HFFc6 (cell line): ENCODE measurements around the gene ARFGAP3. TPM values are rescaled to one million over a fixed set of nuclear protein-coding genes. Genes with fewer than 3 reads are reported as not detected.

Source experiments
- DNase-seq: peaks from one replicate; pipeline ENCODE4 v3.0.0-alpha.2; 2018
- H3K27ac Mint-ChIP-seq: 2 replicates; pipeline ENCODE4 v1.8.0; 2020; ENCODE audit warnings: mild to moderate bottlenecking, mixed read lengths
- H3K27me3 Mint-ChIP-seq: 2 replicates; pipeline ENCODE4 v1.8.0; 2021; ENCODE audit warnings: mild to moderate bottlenecking, moderate library complexity, mixed read lengths; ENCODE audit not compliant: insufficient read depth
- H3K36me3 Mint-ChIP-seq: 2 replicates; pipeline ENCODE4 v1.8.0; 2021; ENCODE audit warnings: low read depth, mixed read lengths
- H3K4me1 Mint-ChIP-seq: 2 replicates; pipeline ENCODE4 v1.8.0; 2020; ENCODE audit warnings: low read depth, mixed read lengths
- H3K4me3 Mint-ChIP-seq: 2 replicates; pipeline ENCODE4 v1.8.0; 2020; ENCODE audit warnings: mild to moderate bottlenecking, moderate library complexity, mixed read lengths
- H3K9me3 Mint-ChIP-seq: 2 replicates; pipeline ENCODE4 v1.8.0; 2020; ENCODE audit warnings: mild to moderate bottlenecking, mixed read lengths
- total RNA-seq, 6 experiments: library from RNA; stranded (reverse); fragmentation: NEBNext Ultra II Directional; extraction: Animal tissue kit (Norgen Biotek cat#: 25700); gene quantifications; 2 replicates in 1 of 6; 3 replicates in 5 of 6; pipeline ENCODE4 v1.2.3, GENCODE V29; 2021
- TF ChIP-seq, protein P1 (sequence below): fragments of 200-600 bp; sonication (generic); IDR thresholded peaks from 2 replicates; pipeline ENCODE4 v1.5.0; 2021; ENCODE audit warnings: antibody characterized with exemption, mild to moderate bottlenecking

ARFGAP3 gene
- total RNA-seq, 6 experiments from 2014 or later = 62.6 to 77.7 (median 66.8) TPM

DNA sequence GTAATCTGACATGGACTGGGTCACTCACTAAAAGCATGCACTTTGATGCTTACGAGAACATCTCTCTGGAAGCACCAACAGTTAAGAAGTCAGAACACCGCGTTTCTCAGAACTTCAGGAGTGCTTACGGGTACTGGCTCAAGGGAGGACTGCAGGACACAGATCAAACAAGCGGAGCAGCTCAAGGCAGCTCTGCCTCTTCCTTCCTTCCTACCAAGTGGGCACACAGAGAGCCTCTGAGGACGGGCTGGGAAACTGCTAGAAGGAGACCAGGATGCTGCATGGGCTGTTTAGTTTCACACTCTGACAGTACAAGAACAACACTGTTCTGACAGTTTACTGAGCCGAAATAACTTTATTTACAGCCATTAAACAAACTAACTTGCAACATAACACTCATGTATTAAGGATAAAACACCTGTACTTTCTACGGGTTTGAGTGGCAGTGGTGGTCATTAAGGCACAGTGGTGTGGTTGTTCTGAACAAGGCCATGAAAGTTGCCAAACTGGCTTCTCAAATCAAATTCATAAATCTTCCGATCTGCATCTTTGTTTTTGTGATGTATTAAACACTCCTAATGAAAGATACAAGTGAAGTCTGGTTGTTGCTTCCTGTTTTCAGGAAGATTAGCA lies 37.5 kb downstream of the ARFGAP3 start:
- H3K36me3 Mint-ChIP-seq = peaks cover 30% of the 10 kb centered on the region
- no peak for DNase-seq
- peaks cover 43% of the 10 kb centered on the region for H3K4me1 Mint-ChIP-seq
- peaks cover 2% of the 10 kb centered on the region; the same call in 1 of the 2 replicates for H3K27me3 Mint-ChIP-seq
- H3K27ac Mint-ChIP-seq = peak overlapping the region; percentile 79
- peak overlapping the region; percentile 58 for H3K4me3 Mint-ChIP-seq
- H3K9me3 Mint-ChIP-seq = no peaks in the 10 kb centered on the region; the same call in 1 of the 2 replicates
- TF ChIP-seq, protein P1, sequence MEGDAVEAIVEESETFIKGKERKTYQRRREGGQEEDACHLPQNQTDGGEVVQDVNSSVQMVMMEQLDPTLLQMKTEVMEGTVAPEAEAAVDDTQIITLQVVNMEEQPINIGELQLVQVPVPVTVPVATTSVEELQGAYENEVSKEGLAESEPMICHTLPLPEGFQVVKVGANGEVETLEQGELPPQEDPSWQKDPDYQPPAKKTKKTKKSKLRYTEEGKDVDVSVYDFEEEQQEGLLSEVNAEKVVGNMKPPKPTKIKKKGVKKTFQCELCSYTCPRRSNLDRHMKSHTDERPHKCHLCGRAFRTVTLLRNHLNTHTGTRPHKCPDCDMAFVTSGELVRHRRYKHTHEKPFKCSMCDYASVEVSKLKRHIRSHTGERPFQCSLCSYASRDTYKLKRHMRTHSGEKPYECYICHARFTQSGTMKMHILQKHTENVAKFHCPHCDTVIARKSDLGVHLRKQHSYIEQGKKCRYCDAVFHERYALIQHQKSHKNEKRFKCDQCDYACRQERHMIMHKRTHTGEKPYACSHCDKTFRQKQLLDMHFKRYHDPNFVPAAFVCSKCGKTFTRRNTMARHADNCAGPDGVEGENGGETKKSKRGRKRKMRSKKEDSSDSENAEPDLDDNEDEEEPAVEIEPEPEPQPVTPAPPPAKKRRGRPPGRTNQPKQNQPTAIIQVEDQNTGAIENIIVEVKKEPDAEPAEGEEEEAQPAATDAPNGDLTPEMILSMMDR = no peak

DNA sequence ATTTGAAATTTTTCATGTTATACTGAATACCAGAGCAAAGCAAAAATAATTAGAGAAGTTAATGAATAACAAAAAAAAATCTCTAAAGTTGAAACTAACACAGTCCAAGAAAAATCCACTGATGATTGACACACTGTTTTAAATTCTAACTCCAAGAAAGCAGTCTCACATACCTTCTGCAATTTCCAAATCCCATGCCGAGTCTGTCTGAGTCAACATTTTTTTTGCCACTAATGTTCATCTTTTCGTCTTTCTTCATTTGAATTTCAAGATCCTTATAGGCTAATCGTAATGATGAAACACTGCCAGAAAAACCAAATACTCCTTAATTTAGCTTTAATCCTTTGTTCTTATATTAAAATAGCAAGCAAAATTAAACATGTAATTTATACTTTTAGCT lies 39.5 kb downstream of the ARFGAP3 start:
- DNase-seq = no peak
- Mint-ChIP-seq H3K36me3 (peaks cover 36% of the 10 kb centered on the region), H3K27ac (no peak overlapping the region), H3K27me3 (peaks cover 2% of the 10 kb centered on the region; the same call in 1 of the 2 replicates), H3K9me3 (no peaks in the 10 kb centered on the region; the same call in 1 of the 2 replicates), H3K4me1 (peaks cover 43% of the 10 kb centered on the region), H3K4me3 (no peak overlapping the region)
- TF ChIP-seq, protein P1 = no peak

DNA sequence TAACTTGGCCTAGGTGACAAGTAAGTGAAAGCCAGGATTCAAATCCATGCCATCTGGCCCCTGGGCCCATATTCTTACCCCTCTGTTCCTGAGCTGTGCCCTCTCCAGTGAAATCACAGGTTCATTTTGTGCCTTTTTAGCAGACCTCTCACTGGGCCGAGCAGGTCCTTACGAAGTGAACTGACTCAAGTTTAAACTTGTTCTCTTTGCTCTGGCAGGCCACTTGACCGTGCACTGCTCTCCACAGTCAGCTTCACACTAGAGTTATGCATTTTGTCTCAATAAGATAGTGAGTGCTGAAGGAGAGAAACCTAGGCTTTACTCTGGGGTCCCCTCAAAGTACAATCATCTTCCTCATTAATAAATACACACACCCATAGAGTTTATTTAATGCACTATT lies 40.7 kb downstream of the ARFGAP3 start:
- H3K27me3 Mint-ChIP-seq = peaks cover 2% of the 10 kb centered on the region; the same call in 1 of the 2 replicates
- peaks cover 32% of the 10 kb centered on the region for H3K36me3 Mint-ChIP-seq
- no peak overlapping the region for H3K27ac Mint-ChIP-seq
- DNase-seq = no peak
- H3K4me1 Mint-ChIP-seq = peaks cover 39% of the 10 kb centered on the region
- no peaks in the 10 kb centered on the region for H3K9me3 Mint-ChIP-seq
- TF ChIP-seq, protein P1 = no peak
- no peak overlapping the region for H3K4me3 Mint-ChIP-seq

DNA sequence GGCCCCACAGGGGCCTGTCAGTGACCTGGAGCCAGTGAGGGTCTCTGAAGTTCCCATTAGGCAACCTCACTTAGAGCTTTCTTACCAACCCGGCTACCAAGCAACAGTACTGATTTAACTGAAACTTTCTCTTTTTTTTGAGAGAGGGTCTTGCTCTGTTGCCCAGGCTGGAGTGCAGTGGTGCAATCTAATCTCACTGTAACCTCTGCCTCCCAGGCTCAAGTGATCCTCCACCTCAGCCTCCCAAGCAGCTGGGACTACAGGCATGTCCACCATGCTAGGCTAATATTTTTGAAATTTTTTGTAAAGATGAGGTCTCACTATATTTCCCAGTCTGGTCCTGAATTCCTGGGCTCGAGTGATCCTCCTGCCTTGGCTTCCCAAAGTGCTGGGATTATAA lies 42.5 kb downstream of the ARFGAP3 start:
- Mint-ChIP-seq H3K36me3 (peaks cover 35% of the 10 kb centered on the region), H3K4me1 (peaks cover 21% of the 10 kb centered on the region), H3K9me3 (no peaks in the 10 kb centered on the region), H3K27me3 (peaks cover 2% of the 10 kb centered on the region; the same call in 1 of the 2 replicates), H3K4me3 (no peak overlapping the region), H3K27ac (no peak overlapping the region)
- DNase-seq = no peak
- TF ChIP-seq, protein P1 = no peak

DNA sequence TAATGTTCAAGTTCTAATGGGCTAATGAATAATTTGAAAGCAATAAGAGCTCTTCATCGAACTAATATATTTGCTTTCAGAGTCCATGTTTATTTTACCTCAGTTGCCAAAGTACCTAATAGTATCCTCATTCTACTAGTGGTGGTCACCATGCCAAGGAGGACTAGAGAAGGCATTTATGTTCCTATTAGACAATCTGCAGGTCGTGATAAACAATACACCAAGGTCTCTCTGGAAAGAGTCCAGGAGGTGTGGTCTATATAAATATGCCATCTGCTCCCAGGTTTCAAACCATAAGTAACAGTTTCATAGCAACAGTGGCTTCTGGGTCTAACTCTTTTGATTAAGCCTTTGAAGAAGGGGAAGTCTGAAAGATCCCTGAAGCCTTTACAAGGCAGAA lies 42.9 kb downstream of the ARFGAP3 start:
- H3K4me3 Mint-ChIP-seq = no peak overlapping the region
- TF ChIP-seq, protein P1 = no peak
- peaks cover 2% of the 10 kb centered on the region; the same call in 1 of the 2 replicates for H3K27me3 Mint-ChIP-seq
- no peak overlapping the region for H3K27ac Mint-ChIP-seq
- peaks cover 35% of the 10 kb centered on the region for H3K36me3 Mint-ChIP-seq
- H3K9me3 Mint-ChIP-seq = no peaks in the 10 kb centered on the region
- no peak for DNase-seq
- peaks cover 17% of the 10 kb centered on the region for H3K4me1 Mint-ChIP-seq
